Spinal cord (tissue), 10 donors: Measurements from ENCODE around the gene OR51B4. TPM values are rescaled to one million over a fixed set of nuclear protein-coding genes. Genes with fewer than 3 reads are reported as not detected.
"Not testable (repeated sequence)": the region's sequence is repeated elsewhere in the genome, so short reads cannot be mapped to it uniquely, and the experiment has no call there.

Experiments
- DNase-seq, 6 donors: peaks; one replicate each; pipeline versions ENCODE4 v3.0.0 to v3.0.0-alpha.2; 2013 to 2015; ENCODE audit warnings: low spot score in 6 of 6, low read depth in 4 of 6
- H3K27ac ChIP-seq: one replicate; pipeline ENCODE4 v1.5.1; 2013; ENCODE audit warnings: low read depth, low read length, control low read depth
- H3K27me3 ChIP-seq: one replicate; pipeline ENCODE4 v1.6.1; 2013; ENCODE audit warnings: low read length; ENCODE audit not compliant: control insufficient read depth, insufficient read depth
- H3K36me3 ChIP-seq: one replicate; pipeline ENCODE4 v1.6.1; 2013; ENCODE audit warnings: low read length; ENCODE audit not compliant: control insufficient read depth, insufficient read depth
- H3K4me1 ChIP-seq: one replicate; pipeline ENCODE4 v1.6.1; 2013; ENCODE audit warnings: low read length; ENCODE audit not compliant: control insufficient read depth, insufficient read depth
- H3K4me3 ChIP-seq: one replicate; pipeline ENCODE4 v1.5.1; 2013; ENCODE audit warnings: low read depth, low read length, control low read depth
- H3K9me3 ChIP-seq: one replicate; pipeline ENCODE4 v1.6.1; 2013; ENCODE audit warnings: low read length; ENCODE audit not compliant: control insufficient read depth, insufficient read depth
- WGBS: methylation state at CpG from one replicate; pipeline ENCODE4 v1.1.5; 2013; ENCODE audit warnings: missing lambda C conversion rate; ENCODE audit not compliant: insufficient coverage; 5-methylcytosine and 5-hydroxymethylcytosine counted together
- long read RNA-seq, 4 donors: transcript quantifications; one replicate each; lab custom pipeline, GENCODE V29; 2026
- polyA plus RNA-seq, 2 donors: library from polyadenylated mRNA; unstranded; fragments of 120-200 nt; gene quantifications; one replicate each; pipeline ENCODE4 v1.2.1, GENCODE V29; 2013; ENCODE audit not compliant: insufficient read length in 2 of 2
- total RNA-seq, 2 donors: library from RNA; depleted of rRNA in 1 of 2; stranded (reverse); fragments of 120-200 nt in 1 of 2; fragments of >200 nt in 1 of 2; gene quantifications; one replicate each; pipeline versions ENCODE4 v1.2.3 to v1.2.4, GENCODE V29; 2013 to 2014
- donor health status: healthy.

Gene OR51B4, protein sequence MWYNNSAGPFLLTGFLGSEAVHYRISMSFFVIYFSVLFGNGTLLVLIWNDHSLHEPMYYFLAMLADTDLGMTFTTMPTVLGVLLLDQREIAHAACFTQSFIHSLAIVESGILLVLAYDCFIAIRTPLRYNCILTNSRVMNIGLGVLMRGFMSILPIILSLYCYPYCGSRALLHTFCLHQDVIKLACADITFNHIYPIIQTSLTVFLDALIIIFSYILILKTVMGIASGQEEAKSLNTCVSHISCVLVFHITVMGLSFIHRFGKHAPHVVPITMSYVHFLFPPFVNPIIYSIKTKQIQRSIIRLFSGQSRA
- under 1 TPM in 1 of 2 donors, not detected in 1; 0.17 TPM for total RNA-seq
- not detected for polyA plus RNA-seq
- long read RNA-seq, donor 1: 0 reads
- long read RNA-seq, donor 2: 0 reads
- long read RNA-seq, donor 3: 0 reads
- long read RNA-seq, donor 4: 0 reads

DNA sequence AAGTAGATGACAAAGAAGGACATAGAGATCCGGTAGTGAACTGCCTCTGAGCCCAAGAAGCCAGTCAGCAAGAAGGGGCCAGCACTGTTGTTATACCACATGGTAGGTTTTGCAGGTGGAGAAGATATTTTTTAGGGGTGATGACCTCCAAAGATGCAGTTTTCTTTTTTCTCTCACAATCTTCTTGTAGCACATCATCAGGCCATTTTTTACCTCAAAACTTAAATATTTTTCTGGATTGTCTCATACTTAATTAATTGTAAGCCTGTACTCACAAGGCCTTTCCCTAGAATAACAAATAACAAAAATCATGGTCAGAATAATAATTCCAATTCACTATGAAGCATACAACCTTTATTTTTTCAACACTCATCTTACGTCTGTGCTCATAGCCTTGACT, at the start of gene OR51B4:
Gene OR51B4, minus strand, starts transcription at position 101 of the 400 bp plus-strand sequence. Its CDS starts 0 bp downstream, at position 101.
- DNase-seq: no peak
- H3K4me3 ChIP-seq: no peak within 1 kb of the TSS
- H3K9me3 ChIP-seq: no peaks in the 10 kb centered on the region
- 74% methylated on average over 2 of the region's 2 CpGs for WGBS
- no peak within 1 kb of the TSS for H3K27ac ChIP-seq
- H3K27me3 ChIP-seq: no peaks in the 10 kb centered on the region
- no peaks in the 10 kb centered on the region for H3K36me3 ChIP-seq
- H3K4me1 ChIP-seq: no peaks in the 10 kb centered on the region

DNA sequence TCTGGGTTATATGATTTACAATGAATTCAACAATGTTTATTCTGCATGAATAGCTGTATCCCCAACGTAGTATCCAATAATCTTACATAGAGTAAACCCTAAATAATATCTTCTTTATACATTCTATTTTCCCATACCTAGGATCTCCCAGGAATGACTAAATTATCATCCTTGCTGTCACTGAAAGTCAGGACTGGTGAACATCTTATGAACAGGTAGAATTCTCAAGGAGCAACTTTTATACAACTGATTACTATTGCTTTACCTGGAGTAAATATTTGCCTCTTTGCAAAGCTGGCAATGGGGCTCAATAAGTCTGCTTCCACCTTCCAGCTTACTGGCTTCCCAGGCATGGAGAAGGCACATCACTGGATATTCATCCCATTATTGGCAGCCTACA, 49.5 kb upstream of the OR51B4 start, which contains the start of gene OR51B6:
Gene OR51B6, plus strand, starts transcription at position 301 of the 400 bp plus-strand sequence. Its CDS starts 0 bp downstream, at position 301.
- H3K9me3 ChIP-seq: no peaks in the 10 kb centered on the region
- no CpG with 5 or more reads among the region's 1 CpG for WGBS
- H3K36me3 ChIP-seq: no peaks in the 10 kb centered on the region
- H3K4me3 ChIP-seq: no peak within 1 kb of the TSS
- no peak for DNase-seq
- H3K27ac ChIP-seq: no peak within 1 kb of the TSS
- H3K27me3 ChIP-seq: no peaks in the 10 kb centered on the region
- no peaks in the 10 kb centered on the region for H3K4me1 ChIP-seq

DNA sequence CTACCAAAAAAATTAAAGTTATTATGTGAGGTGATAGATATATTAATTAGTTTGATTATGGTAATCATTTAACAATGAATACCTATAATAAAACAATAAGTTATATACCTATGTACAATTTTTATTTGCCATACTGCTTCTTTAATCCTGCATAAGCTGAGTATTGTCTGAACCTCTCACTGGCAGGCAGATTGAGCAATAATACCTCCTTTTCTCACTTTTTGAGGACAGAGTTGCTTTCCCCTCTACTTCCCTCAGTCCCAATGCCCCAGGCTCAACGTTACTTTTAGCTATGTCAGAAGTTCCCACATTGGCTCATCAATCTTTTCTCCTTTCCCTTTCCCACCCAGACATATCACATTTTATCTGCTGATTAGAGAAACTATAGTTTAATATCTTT, 47.8 kb upstream of the OR51B4 start:
- WGBS: no CpG with 5 or more reads among the region's 1 CpG
- Histone ChIP-seq H3K27ac (no peak overlapping the region), H3K9me3 (no peaks in the 10 kb centered on the region), H3K27me3 (no peaks in the 10 kb centered on the region), H3K4me3 (no peak overlapping the region), H3K36me3 (no peaks in the 10 kb centered on the region), H3K4me1 (no peaks in the 10 kb centered on the region)
- DNase-seq: no peak

DNA sequence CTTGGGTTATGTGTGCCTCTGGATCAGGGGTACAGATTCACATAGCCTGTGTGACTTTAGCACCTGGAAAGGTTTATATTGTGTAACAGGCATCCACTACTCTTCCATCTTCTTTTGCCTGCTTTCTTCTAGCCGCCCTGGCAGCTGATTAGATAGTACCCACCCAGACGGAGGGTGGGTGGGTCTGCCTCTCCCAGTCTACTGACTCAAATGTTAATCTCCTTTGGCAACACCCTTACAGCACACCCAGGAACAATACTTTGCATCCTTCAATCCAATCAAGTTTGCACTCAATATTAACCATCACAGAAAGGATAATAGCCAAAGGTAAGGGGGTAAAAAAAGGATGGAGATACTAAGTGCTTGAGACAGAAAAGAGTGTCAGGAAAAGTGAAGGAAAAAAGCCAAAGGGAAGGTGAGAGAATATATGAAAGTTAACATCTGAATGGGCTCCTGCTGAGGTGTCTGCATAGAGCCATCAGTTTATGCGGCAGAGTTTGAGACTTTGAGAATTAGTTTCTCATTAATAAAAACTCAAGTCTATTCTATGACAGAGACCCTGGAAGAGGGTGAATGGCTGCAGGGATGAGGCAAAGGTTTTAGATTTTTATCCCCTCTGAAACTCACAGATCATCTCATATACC, 46.9 kb upstream of the OR51B4 start:
- Histone ChIP-seq H3K9me3 (no peaks in the 10 kb centered on the region), H3K4me3 (no peak overlapping the region), H3K27ac (no peak overlapping the region), H3K27me3 (no peaks in the 10 kb centered on the region), H3K4me1 (no peaks in the 10 kb centered on the region), H3K36me3 (no peaks in the 10 kb centered on the region)
- WGBS: 33% methylated on average over 1 of the region's 3 CpGs
- no peak for DNase-seq

DNA sequence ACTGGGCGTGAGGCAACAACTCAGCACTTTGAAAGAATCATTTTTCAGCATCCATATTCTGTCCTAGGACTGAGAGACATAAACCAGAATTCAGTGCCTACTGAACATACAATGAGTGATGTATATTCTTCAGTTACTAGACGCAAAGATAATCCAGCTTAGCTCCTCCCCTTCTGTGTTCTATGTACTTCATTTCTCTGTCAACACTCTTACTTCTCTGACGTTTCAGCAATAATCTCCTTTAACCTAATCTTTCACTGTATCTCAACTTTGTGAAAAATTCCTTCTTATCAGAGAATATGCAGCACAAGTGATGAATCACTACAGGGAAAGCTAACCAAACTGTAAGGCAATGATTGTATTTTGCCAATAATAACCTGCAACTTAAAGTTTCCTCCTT, 44.1 kb upstream of the OR51B4 start:
- DNase-seq: no peak
- WGBS: 81% methylated on average over 2 of the region's 3 CpGs

DNA sequence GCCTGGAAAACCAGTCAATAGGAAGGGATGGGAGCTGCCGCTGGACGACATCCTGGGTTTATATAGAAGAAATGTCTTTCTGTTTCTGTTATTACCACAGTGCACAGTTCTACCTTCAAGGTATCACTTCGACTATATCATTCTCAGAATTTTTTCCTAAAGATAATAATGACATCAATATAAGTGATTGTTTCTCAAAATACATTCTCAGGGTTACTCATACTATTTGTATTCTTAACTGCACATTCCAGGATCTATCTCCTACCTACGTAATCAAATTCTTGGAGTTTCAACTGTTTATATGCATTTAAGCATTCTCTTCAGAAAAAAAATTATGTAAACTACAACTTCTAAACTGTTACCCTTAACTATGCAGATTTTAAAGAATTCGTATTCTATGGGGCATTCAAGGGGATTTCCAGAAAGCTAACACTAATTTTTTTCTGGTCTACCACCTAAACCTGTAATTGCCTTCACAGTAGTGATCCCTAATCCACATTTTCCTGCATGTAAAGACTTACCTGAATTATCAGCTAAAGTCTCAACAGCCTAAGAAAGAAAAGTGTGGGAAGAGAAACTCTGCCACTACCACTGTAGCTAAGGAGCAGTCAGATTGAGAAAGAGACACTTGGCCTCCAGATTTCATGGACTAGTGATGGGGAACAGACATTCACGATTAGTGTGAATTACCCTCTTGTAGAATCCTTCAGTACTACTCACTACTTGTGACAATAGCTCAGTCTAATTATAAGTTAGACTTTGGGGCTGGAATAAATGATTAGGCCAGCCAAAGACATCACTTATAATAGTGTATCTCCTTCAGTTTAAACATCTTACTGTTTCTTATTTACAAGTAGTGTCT, 42.0 kb upstream of the OR51B4 start, which contains the start of gene OR51B5:
Gene OR51B5, minus strand, starts transcription at position 51 of the 862 bp plus-strand sequence. Its CDS starts 0 bp downstream, at position 51.
- WGBS: 67% methylated on average over 1 of the region's 6 CpGs
- no peak for DNase-seq
- no peaks in the 10 kb centered on the region for H3K4me1 ChIP-seq
- no peak within 1 kb of the TSS for H3K27ac ChIP-seq
- H3K9me3 ChIP-seq: no peaks in the 10 kb centered on the region
- no peaks in the 10 kb centered on the region for H3K36me3 ChIP-seq
- no peak within 1 kb of the TSS for H3K4me3 ChIP-seq
- no peaks in the 10 kb centered on the region for H3K27me3 ChIP-seq

More for the DNA sequence above, 44.1 kb upstream of the OR51B4 start:
- no peaks in the 10 kb centered on the region for H3K9me3 ChIP-seq
- no peaks in the 10 kb centered on the region for H3K4me1 ChIP-seq
- no peak overlapping the region for H3K27ac ChIP-seq
- no peaks in the 10 kb centered on the region for H3K36me3 ChIP-seq
- no peaks in the 10 kb centered on the region for H3K27me3 ChIP-seq
- no peak overlapping the region for H3K4me3 ChIP-seq

DNA sequence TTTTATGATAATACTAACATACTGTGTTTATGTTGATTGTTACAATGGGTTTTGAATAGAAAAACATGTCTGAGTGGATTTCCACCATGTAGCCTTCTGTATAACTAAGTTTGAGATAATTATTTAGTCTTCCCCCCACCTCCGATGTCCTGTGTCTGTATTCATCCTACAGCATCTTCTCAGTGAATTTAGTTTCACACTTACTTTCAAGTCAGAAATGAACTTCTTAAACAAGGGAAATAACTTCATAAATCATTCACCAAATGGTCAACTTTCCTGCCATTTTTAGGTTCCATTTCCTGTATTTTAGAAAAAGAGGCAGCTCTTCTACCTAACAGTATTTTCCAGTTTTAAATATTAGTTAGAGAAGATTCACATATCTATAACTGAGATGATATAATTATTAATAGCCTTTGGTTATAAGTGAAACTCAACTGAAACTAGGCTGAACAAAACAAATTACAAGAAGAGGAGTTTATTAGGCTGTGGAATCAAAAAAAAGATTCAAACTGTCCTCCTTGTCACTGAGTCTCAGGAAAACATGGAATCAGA, 38.1 kb upstream of the OR51B4 start:
- H3K9me3 ChIP-seq: no peaks in the 10 kb centered on the region
- no peaks in the 10 kb centered on the region for H3K27me3 ChIP-seq
- H3K4me1 ChIP-seq: no peaks in the 10 kb centered on the region
- H3K27ac ChIP-seq: no peak overlapping the region
- H3K4me3 ChIP-seq: no peak overlapping the region
- no peak for DNase-seq
- WGBS: no CpG with 5 or more reads among the region's 1 CpG
- H3K36me3 ChIP-seq: no peaks in the 10 kb centered on the region

DNA sequence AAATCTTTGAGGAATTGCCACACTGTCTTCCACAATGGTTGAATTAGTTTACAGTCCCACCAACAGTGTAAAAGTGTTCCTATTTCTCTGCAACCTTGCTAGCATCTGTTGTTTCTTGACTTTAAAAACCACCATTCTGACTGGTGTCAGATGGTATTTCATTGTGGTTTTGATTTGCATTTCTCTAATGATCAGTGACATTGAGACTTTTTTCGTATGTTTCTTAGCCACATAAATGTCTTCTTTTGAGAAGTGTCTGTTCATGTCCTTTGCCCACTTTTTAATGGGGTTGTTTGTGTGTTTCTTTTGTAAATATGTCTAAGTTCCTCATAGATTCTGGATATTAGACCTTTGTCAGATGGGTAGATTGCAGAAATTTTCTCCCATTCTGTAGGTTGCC, 35.5 kb upstream of the OR51B4 start:
- H3K9me3 ChIP-seq, DNase-seq, H3K27ac ChIP-seq, H3K36me3 ChIP-seq, H3K27me3 ChIP-seq, H3K4me1 ChIP-seq, H3K4me3 ChIP-seq: not testable (repeated sequence)
- WGBS: 80% methylated on average over 1 of the region's 1 CpG

DNA sequence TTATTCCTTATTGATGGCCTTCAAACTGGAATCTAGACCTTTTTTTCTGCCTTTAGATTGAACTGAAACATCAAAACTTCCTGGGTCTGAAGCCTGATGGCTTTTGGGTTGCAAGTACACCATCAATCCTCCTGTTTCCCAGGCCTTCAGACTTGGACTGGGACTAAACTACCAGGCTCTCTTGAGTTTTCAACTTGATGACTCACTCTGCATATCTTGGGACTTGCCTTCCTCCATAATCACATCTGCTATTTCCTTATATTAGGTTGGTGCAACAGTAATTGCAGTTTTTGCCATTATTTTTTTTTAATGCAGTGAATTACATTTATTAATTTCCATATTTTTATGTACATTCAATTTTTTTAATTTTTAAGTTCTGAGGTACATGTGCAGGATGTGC, 34.6 kb upstream of the OR51B4 start:
- H3K4me1 ChIP-seq: no peaks in the 10 kb centered on the region
- H3K9me3 ChIP-seq: no peaks in the 10 kb centered on the region
- no peak overlapping the region for H3K27ac ChIP-seq

More for the DNA sequence above, 34.6 kb upstream of the OR51B4 start:
- DNase-seq: no peak
- Histone ChIP-seq H3K27me3 (no peaks in the 10 kb centered on the region), H3K36me3 (no peaks in the 10 kb centered on the region), H3K4me3 (no peak overlapping the region)
